Sigmoid colon (tissue), 7 donors: ENCODE results near the gene CD44. TPM values are rescaled to one million over a fixed set of nuclear protein-coding genes. Genes with fewer than 3 reads are reported as not detected.
"Not testable (repeated sequence)": the region's sequence is repeated elsewhere in the genome, so short reads cannot be mapped to it uniquely, and the experiment has no call there.

Experiments
- DNase-seq: peaks from one replicate; pipeline ENCODE4 v3.0.0-alpha.2; 2019
- H3K27ac ChIP-seq, 4 donors: fragments of 200-600 bp; sonication (generic); one replicate each; pipeline ENCODE4 v1.5.1; 2016 to 2019; ENCODE audit warnings: mild to moderate bottlenecking in 1 of 4
- H3K27me3 ChIP-seq, 3 donors: fragments of 200-600 bp; sonication (generic); one replicate each; pipeline ENCODE4 v1.5.1; 2019; ENCODE audit warnings: mild to moderate bottlenecking in 1 of 3
- H3K36me3 ChIP-seq, 4 donors: fragments of 200-600 bp; sonication (generic); one replicate each; pipeline ENCODE4 v1.5.1; 2016 to 2019
- H3K4me1 ChIP-seq, 4 donors: fragments of 200-600 bp; sonication (generic); one replicate each; pipeline ENCODE4 v1.5.1; 2017 to 2019
- H3K4me3 ChIP-seq, 4 donors: fragments of 200-600 bp; sonication (generic); one replicate each; pipeline ENCODE4 v1.5.1; 2017 to 2019; ENCODE audit warnings: mild to moderate bottlenecking in 2 of 4, moderate library complexity in 1 of 4
- H3K9me3 ChIP-seq, 4 donors: fragments of 200-600 bp in 3 of 4; sonication (generic) in 3 of 4; one replicate each; pipeline versions ENCODE4 v1.5.1 to v1.6.1; 2013 to 2019
- CTCF ChIP-seq, 4 experiments: fragments of 450-650 bp in 3 of 4; fragments of 200-600 bp in 1 of 4; IDR thresholded peaks; one replicate each; pipeline ENCODE4 v1.5.1; 2016 to 2019; ENCODE audit warnings: antibody characterized with exemption in 4 of 4, mild to moderate bottlenecking in 3 of 4, moderate library complexity in 2 of 4
- EP300 ChIP-seq, 4 donors: sonication (generic); formaldehyde crosslinking; IDR thresholded peaks; one replicate each; pipeline ENCODE4 v1.6.1; 2017; ENCODE audit warnings: antibody characterized with exemption in 4 of 4
- POLR2A ChIP-seq, 2 donors: fragments of 450-650 bp; IDR thresholded peaks; one replicate each; pipeline ENCODE4 v1.6.1; 2016; ENCODE audit warnings: antibody characterized with exemption in 2 of 2, mild to moderate bottlenecking in 2 of 2, moderate library complexity in 2 of 2
- POLR2AphosphoS5 ChIP-seq, 4 donors: sonication (generic); formaldehyde crosslinking; IDR thresholded peaks; one replicate each; pipeline ENCODE4 v1.6.1; 2017; ENCODE audit warnings: antibody characterized with exemption in 4 of 4
- WGBS, 2 donors: extraction: QIAGEN DNeasy Blood & Tissue Kit; methylation state at CpG; one replicate each; pipeline ENCODE4 v1.1.7; 2013; 5-methylcytosine and 5-hydroxymethylcytosine counted together
- intact Hi-C: fragments of 100-400 bp; cut with DNase I; formaldehyde crosslinking; loops from one replicate; pipeline ENCODE4 v1.15.1; 2023
- polyA plus RNA-seq, 3 donors: library from polyadenylated mRNA; stranded (reverse); fragments of 200-250 nt; gene quantifications; one replicate each; pipeline ENCODE4 v1.2.3, GENCODE V29; 2013
- total RNA-seq, 4 donors: library from RNA; depleted of rRNA; stranded (reverse); fragments of >200 nt; gene quantifications; one replicate each; pipeline ENCODE4 v1.1.0, GENCODE V29; 2016
- donor health status: healthy with polysubstance abuse.
- donor health status: Bipolar disorder and iron deficiency.
- donor health status: healthy.

CD44 gene
- total RNA-seq (100 to 1,000 TPM in 2 of 4 donors, 10 to 100 TPM in 2; 74.2 to 228 (median 119) TPM), polyA plus RNA-seq (100 to 1,000 TPM in 1 of 3 donors, 10 to 100 TPM in 2; 28.4 to 154 (median 37.8) TPM)

- H3K36me3 ChIP-seq = no peaks in the 10 kb centered on the region
- H3K4me1 ChIP-seq = peaks cover 0 to 55% (median 47%) of the 10 kb centered on the region in 4 donors
- TF ChIP-seq CTCF (IDR thresholded peaks at IDR 0.05) (no peak), POLR2A (IDR thresholded peaks at IDR 0.05) (peak in 1 of 2 donors; percentile 23), POLR2AphosphoS5 (IDR thresholded peaks at IDR 0.05) (peak; percentile 50 to 86 (median 82))
- H3K27me3 ChIP-seq = no peaks in the 10 kb centered on the region
- 0 to 1% methylated on average over 55 of the region's 55 CpGs for WGBS, 2 donors
- H3K4me3 ChIP-seq = peak within 1 kb of the TSS; percentile 65 to 90 (median 82)
- intact Hi-C loops = loop anchor here (5.0 to 10.0 kb wide), 2 partner anchors 163 to 224 kb away; partner anchors contain the start of genes APIP and PDHX
- peak; percentile 90 for DNase-seq
- peak within 1 kb of the TSS; percentile 81 to 94 (median 92) for H3K27ac ChIP-seq
- no peaks in the 10 kb centered on the region for H3K9me3 ChIP-seq
These were observed at the start of gene CD44 for GRCh38 chr11:35138943-35139721. TSS of gene CD44 (plus strand) at chr11:35139171. CDS start at chr11:35139304, 133 bp downstream.

- DNase-seq = no peak
- TF ChIP-seq CTCF (IDR thresholded peaks at IDR 0.05) (no peak), POLR2A (IDR thresholded peaks at IDR 0.05) (no peak), POLR2AphosphoS5 (IDR thresholded peaks at IDR 0.05) (no peak), EP300 (IDR thresholded peaks at IDR 0.05) (no peak)
- H3K9me3 ChIP-seq = no peaks in the 10 kb centered on the region
- H3K36me3 ChIP-seq = no peaks in the 10 kb centered on the region
- H3K27me3 ChIP-seq = no peaks in the 10 kb centered on the region
- intact Hi-C loops = no loop called here
- WGBS, 2 donors = 96 to 98% methylated on average over 1 of the region's 1 CpG
- peaks cover 0 to 34% (median 9%) of the 10 kb centered on the region in 4 donors for H3K4me1 ChIP-seq
- no peak overlapping the region for H3K4me3 ChIP-seq
- no peak overlapping the region for H3K27ac ChIP-seq
These were observed 49.3 kb upstream of the CD44 start for GRCh38 chr11:35089666-35090065.

- intact Hi-C loops = no loop called here
- peaks cover 0 to 29% (median 8%) of the 10 kb centered on the region in 4 donors for H3K4me1 ChIP-seq
- H3K27ac ChIP-seq = no peak overlapping the region
- WGBS, 2 donors = 87 to 92% methylated on average over 4 of the region's 4 CpGs
- no peaks in the 10 kb centered on the region for H3K9me3 ChIP-seq
- no peak for DNase-seq
- no peak overlapping the region for H3K4me3 ChIP-seq
- H3K36me3 ChIP-seq = no peaks in the 10 kb centered on the region
- no peaks in the 10 kb centered on the region for H3K27me3 ChIP-seq
- no peak for TF ChIP-seq POLR2A (IDR thresholded peaks at IDR 0.05)
- TF ChIP-seq POLR2AphosphoS5 (IDR thresholded peaks at IDR 0.05) = no peak
- no peak for TF ChIP-seq CTCF (IDR thresholded peaks at IDR 0.05)
- no peak for TF ChIP-seq EP300 (IDR thresholded peaks at IDR 0.05)
These were observed 48.8 kb upstream of the CD44 start for GRCh38 chr11:35090125-35090524.

- DNase-seq, H3K27ac ChIP-seq, H3K9me3 ChIP-seq, H3K36me3 ChIP-seq, intact Hi-C loops, H3K27me3 ChIP-seq, H3K4me3 ChIP-seq: not testable (repeated sequence)
- peaks cover 0 to 24% (median 3%) of the 10 kb centered on the region in 4 donors for H3K4me1 ChIP-seq
- WGBS, 2 donors = 83 to 85% methylated on average over 6 of the region's 6 CpGs
These were observed 48.0 kb upstream of the CD44 start for GRCh38 chr11:35090991-35091390.

- Histone ChIP-seq H3K36me3 (no peaks in the 10 kb centered on the region), H3K27me3 (no peaks in the 10 kb centered on the region), H3K4me3 (no peak overlapping the region), H3K27ac (peak overlapping the region in 2 of 4 donors; percentile 13 to 28), H3K9me3 (no peaks in the 10 kb centered on the region), H3K4me1 (peaks cover 0 to 38% (median 31%) of the 10 kb centered on the region in 4 donors)
- DNase-seq = no peak
- WGBS, 2 donors = 37 to 85% methylated on average over 2 of the region's 2 CpGs
- intact Hi-C loops = no loop called here
- TF ChIP-seq POLR2A (IDR thresholded peaks at IDR 0.05) (no peak), EP300 (IDR thresholded peaks at IDR 0.05) (no peak), CTCF (IDR thresholded peaks at IDR 0.05) (no peak), POLR2AphosphoS5 (IDR thresholded peaks at IDR 0.05) (no peak)
These were observed 42.2 kb upstream of the CD44 start for GRCh38 chr11:35096723-35097122.
